Measurements from ENCODE around the gene THPO.

THPO gene

GRCh38 chr3:184354121-184354728, 23.8 kb downstream of the THPO start:
- TF ChIP-seq CTCF (IDR thresholded peaks at IDR 0.05; ENCODE audit: low read depth, low read length): peak; percentile 79
- peak; percentile 82 for DNase-seq
- Histone ChIP-seq H3K36me3 (no peaks in the 10 kb centered on the region), H3K9me3 (no peaks in the 10 kb centered on the region), H3K4me1 (no peaks in the 10 kb centered on the region), H3K27me3 (no peaks in the 10 kb centered on the region), H3K4me3 (ENCODE audit: low read depth, low read length) (no peak overlapping the region)

GRCh38 chr3:184353546-184353941, 24.5 kb downstream of the THPO start:
- H3K36me3 ChIP-seq: no peaks in the 10 kb centered on the region
- TF ChIP-seq CTCF (IDR thresholded peaks at IDR 0.05; ENCODE audit: low read depth, low read length): no peak
- H3K4me3 ChIP-seq (ENCODE audit: low read depth, low read length): no peak overlapping the region
- H3K4me1 ChIP-seq: no peaks in the 10 kb centered on the region
- H3K27me3 ChIP-seq: no peaks in the 10 kb centered on the region
- H3K9me3 ChIP-seq: no peaks in the 10 kb centered on the region
- no peak for DNase-seq

GRCh38 chr3:184352897-184353545, 25.0 kb downstream of the THPO start:
- Histone ChIP-seq H3K4me3 (ENCODE audit: low read depth, low read length) (no peak overlapping the region), H3K36me3 (no peaks in the 10 kb centered on the region), H3K4me1 (no peaks in the 10 kb centered on the region), H3K9me3 (no peaks in the 10 kb centered on the region), H3K27me3 (no peaks in the 10 kb centered on the region)
- TF ChIP-seq CTCF (IDR thresholded peaks at IDR 0.05; ENCODE audit: low read depth, low read length): no peak
- no peak for DNase-seq

- Histone ChIP-seq H3K27me3 (no peaks in the 10 kb centered on the region), H3K4me1 (no peaks in the 10 kb centered on the region), H3K9me3 (no peaks in the 10 kb centered on the region), H3K4me3 (ENCODE audit: low read depth, low read length) (no peak overlapping the region), H3K36me3 (no peaks in the 10 kb centered on the region)
- no peak for DNase-seq
- TF ChIP-seq CTCF (IDR thresholded peaks at IDR 0.05; ENCODE audit: low read depth, low read length): no peak
These were observed 25.7 kb downstream of the THPO start for GRCh38 chr3:184352149-184352785.

GRCh38 chr3:184351511-184352148, 26.4 kb downstream of the THPO start:
- DNase-seq: no peak
- Histone ChIP-seq H3K9me3 (no peaks in the 10 kb centered on the region), H3K36me3 (no peaks in the 10 kb centered on the region), H3K27me3 (no peaks in the 10 kb centered on the region), H3K4me3 (ENCODE audit: low read depth, low read length) (no peak overlapping the region), H3K4me1 (no peaks in the 10 kb centered on the region)
- TF ChIP-seq CTCF (IDR thresholded peaks at IDR 0.05; ENCODE audit: low read depth, low read length): no peak
